NOMO-1 treated with DMSO at 0.1 percent for 48 hours (cell line): Measurements from ENCODE around the gene MRPL39.

Experiments used
- DNase-seq: peaks from one replicate; lab custom pipeline; 2025; ENCODE audit not compliant: unreplicated experiment; lab: John Stamatoyannopoulos, UW

MRPL39 gene

DNA sequence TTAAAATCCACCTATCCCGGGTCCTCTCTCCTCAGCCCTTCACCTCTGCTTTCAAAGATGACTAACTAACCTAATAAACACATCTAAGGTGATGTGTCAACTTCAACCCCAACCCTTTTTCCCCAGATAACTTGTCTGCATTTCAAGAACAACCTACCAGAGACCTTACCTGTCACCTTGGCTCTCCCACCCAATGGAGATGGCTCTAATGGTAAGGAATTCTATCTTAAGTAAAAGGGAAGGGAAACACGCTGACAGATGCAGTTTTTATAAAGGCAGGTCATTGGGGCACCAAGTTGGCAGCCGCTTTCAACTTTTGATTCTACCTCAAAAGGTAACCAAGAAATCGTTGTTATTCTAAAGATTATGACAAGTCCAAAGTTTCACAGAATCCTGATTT is 37.6 kb downstream of the MRPL39 start:
- DNase-seq, result no peak

DNA sequence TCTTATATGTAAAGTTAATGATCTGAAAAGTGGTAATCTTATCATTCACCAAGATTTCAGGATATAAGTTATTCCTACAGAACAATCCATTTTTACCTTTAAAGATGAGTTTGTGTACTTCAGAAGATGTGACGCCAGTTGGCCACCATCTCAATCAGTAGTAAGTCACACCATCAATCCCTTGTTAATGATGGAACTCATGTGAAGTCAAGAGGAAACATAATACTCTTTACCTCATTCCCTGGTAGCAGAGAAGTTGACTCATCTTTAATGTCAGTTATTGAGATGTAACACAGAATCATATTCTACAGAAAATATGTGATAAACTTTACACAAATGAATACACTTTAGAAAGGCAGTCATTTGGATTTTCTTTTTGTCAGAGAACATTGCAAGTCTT is 38.2 kb downstream of the MRPL39 start:
- no peak for DNase-seq

DNA sequence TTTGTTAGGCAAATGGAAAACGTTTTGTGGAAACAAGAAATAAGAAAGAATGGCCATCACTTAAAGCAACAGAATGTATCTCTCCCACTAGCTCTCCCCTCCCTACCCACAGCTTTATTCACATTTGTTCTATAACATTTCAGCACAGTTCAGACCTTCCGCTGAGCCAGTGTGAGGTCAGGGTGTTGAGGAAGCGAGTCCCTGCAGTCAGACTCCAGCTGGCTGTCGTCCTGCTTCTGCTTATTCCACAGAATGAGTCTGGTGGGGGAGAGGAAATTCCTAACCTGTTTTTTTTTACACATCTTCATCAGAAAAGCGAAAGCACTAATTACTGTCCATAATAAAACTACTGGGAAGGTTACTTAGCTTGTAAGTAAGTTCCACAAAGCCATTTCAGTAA is 39.0 kb downstream of the MRPL39 start:
- no peak for DNase-seq

DNA sequence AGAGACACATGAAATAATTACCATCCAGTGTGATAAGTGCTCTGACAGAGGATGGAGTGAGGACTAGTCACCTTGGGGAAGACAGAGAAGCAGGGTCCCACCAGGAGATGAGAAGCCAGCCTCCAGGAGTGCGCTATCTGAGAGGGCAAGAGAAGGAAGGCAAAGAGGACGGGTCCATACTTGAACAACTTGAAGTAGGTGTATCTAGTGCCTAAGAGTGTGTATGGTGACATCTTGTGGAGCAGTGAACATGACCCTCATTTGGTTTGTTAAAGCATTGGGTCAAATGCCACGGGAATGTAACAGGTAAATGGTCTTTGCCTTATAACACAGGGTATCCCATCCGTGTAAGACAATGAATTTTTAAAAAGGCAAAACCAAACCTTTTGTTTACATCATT is 39.8 kb downstream of the MRPL39 start:
- no peak for DNase-seq

DNA sequence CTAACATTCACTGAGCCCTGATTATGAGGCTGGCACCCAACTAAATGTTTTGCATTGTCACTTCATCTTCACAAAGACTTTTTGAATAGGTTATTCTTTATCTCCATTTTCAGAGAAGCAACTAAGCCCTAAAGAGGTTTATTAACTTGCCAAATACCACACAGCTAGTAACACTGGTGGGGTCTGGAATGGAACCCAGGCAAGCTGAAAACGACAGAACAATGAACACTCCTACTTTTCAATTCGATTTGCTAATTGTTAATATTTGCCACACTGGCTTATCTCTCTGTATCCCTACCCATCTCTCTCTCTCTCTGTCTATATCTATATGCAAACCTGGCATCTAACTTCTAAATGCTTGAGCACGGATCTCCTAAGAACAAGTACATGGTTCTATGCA is 40.6 kb downstream of the MRPL39 start:
- DNase-seq, result no peak

DNA sequence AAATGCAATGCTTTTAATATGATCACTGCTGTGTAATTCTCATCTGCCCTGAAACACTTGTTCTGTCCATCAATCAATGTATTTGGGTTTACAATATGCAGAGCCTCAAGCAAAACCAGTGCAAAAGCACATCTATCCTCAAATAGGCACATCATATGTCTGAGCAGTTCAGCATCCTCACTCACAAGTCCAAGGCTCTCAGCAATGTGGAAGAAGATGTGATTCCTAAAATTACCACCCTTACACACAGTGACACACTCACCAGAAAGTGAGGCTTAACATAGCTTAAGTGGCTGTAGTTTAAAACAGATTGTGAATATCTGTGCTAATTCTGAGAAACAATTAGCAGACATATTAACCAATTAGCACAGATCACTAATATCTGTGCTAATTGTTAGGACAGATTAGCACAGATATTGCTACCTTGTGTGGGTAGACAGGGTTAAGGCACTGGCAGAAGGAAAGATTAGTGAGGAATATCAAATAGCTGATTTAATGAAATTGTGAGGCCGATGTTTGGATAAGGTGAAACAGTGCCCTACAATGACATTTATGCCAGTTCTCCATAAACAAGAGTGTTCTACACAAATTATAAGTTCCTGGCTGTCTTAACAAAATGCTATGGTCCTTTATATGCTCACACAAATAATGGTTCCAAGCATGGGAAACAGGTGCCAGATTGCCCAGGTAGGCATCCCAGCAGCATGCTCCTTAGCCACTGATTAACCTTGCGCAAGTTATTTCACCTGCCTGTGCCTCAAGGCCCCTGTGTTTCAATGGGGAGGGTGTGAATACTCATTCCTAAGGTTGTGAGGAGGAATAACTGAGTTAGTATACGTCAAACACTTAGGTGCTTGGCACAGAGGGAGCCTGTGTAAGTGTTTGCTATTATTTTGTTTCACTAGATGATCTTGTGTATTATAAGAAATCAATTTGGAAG is 41.7 kb downstream of the MRPL39 start:
- DNase-seq, result no peak

DNA sequence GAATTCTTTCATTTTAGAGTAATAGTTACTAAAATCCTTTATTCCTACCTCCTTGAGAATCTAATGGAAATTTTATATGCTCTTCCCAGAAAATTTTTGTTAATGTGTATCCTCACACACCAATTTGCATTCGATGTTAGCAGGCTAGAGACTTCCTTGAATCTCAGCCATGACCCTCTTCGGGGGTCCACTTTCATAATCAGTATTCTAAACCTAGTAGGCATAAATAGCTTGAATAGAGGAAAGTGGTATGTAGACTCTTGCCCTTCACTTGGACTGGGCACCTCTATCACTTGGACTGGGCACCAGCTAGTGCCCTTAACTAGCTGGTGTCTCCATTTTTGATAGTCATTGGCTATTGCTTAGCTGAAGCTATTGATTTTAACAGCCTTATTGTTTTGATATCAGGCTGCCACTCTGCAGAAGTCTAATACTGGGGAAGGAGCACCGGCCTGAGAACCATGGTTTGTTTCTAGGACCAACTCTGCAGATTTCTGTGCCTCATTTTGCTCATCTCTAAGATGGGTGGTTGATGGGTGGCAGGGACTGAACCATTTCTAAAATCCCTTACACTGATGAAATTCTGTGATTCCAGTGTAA is 42.8 kb downstream of the MRPL39 start:
- no peak for DNase-seq

DNA sequence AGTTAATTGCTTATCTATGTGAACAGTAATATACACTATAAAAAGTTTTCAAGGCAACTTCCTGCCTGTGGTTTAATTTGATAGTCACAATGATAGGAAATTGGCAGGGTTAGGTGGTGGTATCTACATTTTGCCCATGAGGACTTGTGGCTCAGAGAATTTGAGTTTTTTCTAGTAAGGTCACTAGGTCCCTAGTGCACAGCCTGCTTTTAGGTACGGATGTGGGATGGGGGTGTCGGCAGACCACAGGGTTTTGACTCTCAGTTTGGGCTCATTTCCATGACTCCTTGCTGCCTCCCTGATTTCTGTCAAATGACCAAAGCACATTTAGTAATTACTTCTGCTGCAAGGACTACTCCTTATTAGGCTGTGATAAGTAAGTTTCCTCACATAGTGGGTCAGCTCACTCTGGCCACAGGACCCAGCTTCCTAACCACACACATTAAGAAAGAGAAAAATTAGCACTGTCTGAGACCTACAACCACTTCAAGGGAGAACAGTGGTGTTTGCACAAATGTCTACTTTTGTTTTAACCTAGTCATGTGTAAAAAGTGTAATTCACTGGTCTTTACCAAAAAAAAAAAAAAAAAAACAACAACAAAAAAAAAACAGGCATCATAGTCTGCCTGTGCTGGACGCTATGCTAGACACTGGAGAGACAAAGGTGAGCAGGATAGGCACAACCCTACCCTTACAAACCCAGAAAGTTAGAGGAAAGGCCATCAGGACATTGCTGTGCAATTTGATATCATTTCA is 43.7 kb downstream of the MRPL39 start:
- peak; percentile 24 for DNase-seq

DNA sequence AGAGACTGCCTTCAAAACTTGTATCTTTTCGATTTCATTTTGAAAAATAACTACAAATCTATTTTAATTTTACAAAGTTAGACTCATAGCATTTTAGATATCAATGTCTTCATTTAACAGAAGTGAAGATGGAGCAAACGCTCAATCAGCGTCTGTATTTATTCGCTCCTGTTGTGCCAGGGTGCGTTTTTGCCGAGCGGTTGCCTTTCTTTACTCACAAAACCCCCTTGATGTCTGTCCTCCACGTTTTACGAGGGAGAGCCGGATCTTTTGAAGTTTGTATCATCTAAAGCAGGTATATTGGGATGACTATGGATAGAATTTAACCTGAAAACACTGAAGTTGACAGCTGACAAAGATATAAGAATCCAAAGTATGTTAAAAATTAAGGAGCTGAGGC is 44.6 kb downstream of the MRPL39 start:
- no peak for DNase-seq

DNA sequence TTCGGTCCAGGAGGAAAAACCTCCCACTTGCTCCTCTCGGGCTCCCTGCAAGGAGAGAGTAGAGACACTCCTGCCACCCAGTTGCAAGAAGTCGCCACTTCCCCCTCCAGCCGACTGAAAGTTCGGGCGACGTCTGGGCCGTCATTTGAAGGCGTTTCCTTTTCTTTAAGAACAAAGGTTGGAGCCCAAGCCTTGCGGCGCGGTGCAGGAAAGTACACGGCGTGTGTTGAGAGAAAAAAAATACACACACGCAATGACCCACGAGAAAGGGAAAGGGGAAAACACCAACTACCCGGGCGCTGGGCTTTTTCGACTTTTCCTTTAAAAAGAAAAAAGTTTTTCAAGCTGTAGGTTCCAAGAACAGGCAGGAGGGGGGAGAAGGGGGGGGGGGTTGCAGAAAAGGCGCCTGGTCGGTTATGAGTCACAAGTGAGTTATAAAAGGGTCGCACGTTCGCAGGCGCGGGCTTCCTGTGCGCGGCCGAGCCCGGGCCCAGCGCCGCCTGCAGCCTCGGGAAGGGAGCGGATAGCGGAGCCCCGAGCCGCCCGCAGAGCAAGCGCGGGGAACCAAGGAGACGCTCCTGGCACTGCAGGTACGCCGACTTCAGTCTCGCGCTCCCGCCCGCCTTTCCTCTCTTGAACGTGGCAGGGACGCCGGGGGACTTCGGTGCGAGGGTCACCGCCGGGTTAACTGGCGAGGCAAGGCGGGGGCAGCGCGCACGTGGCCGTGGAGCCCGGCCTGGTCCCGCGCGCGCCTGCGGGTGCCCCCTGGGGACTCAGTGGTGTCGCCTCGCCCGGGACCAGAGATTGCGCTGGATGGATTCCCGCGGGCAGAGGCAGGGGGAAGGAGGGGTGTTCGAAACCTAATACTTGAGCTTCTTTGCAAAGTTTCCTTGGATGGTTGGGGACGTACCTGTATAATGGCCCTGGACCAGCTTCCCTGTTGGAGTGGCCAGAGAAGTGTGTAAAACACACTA is 45.3 kb downstream of the MRPL39 start:
- DNase-seq, result peak; percentile 79

DNA sequence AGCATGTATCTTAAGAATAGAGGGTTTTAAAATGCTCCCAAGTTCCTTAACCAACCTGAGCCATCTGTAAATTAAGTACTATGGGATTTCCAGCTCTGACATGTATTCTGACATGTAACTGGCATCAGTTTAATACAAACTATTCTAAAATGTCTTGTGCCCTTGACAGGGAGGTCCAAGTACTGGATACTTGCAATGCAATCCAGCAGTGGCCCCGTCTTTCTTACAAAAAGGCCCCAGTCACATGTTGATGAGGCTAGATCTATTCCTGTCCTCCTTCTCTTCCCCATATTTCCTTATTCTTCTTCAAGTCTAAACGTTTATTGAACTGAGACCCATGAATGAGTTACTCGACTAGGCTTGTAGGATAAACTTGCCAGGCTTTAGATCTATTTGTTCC is 46.4 kb downstream of the MRPL39 start:
- no peak for DNase-seq

DNA sequence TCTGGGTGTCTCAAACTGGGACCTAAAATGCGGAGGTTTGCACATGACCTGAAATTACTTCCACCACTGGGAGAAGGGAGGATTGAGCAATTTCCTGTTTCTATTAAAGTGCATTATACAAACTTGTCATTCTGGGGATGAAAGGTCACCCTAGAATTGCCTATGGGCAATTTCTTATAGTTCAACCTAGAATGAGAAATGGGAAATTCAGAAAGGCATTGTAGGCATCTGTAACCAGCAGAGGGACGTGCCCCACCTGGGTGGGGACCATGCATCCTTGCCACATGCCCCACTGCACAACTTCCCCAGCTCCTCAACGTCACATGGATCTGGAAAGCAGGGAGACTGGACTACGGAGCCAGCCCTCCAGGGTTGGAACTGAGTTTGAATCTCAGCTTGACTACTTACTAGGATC is 47.0 kb downstream of the MRPL39 start:
- DNase-seq, result peak; percentile 64

DNA sequence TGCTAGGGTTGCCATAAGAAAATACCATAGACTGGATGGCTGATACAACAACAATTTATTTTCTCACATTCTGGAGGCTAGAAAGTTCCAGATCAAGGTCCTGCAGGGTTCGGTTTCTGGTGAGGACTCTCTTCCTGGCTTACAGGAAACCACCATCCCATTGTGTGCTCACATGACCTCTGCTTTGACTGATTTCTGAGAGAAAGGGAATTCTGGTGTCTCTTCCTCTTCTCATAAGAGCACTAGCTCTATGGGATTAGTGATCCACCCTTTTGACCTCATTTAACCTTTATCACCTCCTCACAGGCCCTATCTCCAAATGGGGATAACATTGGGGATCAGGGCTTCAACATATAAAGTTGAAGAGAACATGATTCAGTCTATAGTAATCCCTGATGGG is 47.5 kb downstream of the MRPL39 start:
- no peak for DNase-seq

DNA sequence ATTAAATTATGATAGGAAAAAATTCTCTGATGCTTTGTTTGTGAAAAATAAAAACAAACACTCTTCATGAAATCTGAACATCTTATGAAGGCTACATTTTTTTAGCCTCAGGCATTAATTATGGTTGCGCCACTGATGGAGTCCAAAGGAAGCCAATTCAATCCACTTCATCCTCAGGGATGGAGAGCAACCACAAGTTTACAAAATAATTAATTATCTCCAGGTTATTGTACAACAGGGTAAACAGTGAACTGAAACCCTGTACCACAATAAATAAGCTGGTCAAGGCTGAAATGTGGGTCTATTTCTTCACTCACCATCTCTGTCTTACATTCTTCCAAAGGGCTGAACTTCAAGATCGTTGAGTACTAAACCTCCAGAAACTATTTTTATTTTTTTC is 49.2 kb downstream of the MRPL39 start:
- no peak for DNase-seq

DNA sequence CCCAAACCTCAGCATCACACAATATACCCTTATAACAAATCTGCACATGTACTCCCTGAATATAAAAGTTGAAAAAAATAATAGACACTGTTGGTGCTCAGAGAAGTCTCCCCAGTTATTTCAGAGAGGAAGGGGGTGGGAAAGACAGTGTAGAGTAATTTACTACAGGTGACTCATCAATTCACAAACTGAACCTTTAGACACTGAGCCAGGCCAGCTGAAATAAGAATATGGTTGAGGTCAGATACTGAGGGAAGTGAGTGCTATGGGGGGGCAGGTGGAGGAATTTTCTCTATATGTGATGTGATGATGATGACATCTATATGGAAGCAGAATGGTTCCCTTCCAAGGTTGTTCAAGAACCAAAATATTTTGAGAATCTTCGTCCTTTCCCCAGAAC is 50.1 kb downstream of the MRPL39 start:
- no peak for DNase-seq

DNA sequence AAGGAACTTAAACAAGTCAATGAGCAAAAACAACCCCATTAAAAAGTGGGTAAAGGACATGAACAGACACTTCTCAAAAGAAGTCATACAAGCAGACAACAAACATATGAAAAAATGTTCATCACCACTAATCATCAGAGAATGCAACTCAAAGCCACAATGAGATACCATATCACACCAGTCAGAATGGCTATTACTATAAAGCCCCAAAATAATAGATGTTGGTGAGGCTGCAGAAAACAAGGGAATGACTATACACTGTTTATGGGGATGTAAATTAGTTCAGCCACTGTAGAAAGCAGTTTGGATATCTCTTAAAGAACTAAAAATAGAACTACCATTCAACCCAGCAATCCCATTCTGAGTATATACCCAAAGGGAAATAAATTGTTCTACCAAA is 51.2 kb downstream of the MRPL39 start:
- DNase-seq, result no peak

DNA sequence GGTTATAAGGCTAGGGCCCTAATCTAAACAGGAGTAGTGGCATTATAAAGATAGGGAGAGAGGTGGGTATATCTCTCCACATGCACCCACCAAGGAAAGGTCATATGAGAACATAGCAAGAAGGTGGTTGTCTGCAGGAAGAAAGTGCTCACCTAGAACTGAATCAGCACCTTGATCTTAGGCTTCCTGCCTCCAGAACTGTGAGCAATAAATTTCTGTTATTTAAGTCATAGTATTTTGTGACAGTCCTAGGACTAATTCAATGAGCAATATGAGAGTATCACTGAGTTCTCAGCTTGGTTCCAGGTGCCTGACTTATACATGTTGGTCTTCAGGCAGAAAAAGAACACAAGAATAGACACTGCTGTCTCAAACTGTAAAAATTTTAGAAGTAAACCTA is 51.8 kb downstream of the MRPL39 start:
- DNase-seq, result no peak

DNA sequence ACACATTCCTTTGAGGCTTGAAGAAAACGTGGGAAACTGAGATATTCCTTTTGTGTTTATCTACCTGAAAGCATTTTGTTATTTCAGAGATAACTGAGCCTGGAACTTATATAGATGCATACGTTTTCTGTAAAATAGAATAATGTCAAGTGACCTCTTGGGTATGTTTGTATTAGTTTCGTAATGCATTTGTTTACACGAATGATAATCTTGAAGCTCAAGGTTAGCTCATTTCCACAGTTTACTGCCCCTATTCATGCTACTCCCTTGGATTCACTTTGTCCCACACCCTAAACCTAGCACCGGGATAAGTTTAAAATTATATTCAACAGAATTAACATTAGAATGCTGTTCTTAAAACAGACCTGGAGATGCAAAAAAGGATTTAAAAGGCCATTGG is 54.4 kb downstream of the MRPL39 start:
- DNase-seq, result no peak

DNA sequence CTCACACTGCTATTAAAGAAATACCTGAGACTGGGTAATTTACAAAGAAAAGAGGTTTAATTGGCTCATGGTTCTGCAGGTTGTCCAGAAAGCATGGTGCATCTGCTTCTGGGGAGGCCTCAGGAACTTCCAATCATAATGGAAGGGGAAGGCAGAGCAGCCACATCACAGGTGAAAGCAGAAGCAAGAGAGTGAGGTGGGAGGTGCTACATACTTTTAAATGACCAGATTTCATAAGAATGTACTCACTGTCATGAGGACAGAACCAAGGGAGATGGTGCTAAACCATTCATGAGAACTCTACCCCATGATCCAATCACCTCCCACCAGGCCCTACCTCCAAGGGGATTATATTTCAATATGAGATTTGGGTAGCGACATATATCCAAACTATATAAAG is 55.7 kb downstream of the MRPL39 start:
- no peak for DNase-seq

DNA sequence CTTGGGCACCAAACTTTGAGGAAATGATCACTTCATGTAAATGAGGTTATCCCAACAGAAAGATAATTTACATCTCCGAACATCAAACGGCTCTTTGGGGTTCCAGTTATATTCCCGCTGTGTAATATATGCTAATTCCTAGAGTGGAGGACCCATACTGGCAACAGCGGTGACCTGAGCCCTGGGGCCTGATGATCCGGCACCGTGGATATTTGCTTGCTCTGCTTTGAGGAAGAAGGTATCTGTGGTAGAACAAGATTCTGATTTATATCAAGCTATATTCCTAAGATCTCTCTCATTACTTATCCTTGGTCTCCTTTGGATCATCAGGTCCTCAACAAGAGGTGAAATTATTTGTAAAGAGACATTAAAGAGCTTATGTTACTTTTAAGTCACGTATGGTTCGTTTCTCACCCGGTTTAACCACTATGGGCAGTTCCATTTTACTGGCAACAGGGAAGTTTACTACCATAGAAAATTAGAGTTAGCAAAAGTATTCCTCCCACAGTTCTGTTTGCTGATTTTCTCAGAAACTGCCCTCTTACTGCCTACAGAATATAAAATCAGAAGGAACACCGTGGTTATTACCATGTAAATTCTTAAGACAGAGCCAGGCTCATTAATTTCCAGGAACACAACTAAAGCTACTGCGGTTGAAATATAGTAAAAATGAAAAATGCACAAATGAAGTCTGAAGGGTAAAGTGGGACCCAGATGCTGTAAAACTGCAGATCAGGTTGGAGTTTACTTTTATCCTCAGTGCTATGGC is 56.7 kb downstream of the MRPL39 start:
- DNase-seq, result no peak
